HCT116 (cell line): ENCODE measurements around the gene VAV1.

Source experiments
- ATF3 ChIP-seq: IDR thresholded peaks from 2 replicates; pipeline ENCODE4 v1.6.1; 2012
- CTCF ChIP-seq, 3 experiments: fragments of 200-600 bp in 1 of 3; sonication (generic) in 1 of 3; IDR thresholded peaks in 2 of 3; conservative IDR thresholded peaks in 1 of 3; 2 replicates each; pipeline ENCODE4 v1.5.1; 2012 to 2017; ENCODE audit warnings: low read depth in 2 of 3, low read length in 2 of 3, antibody characterized with exemption in 1 of 3, borderline replicate concordance in 1 of 3, control low read depth in 1 of 3, mild to moderate bottlenecking in 1 of 3, mixed read lengths in 1 of 3, mixed run types in 1 of 3, moderate library complexity in 1 of 3; ENCODE audit not compliant: insufficient read depth in 1 of 3
- EGR1 ChIP-seq: IDR thresholded peaks from 2 replicates; pipeline ENCODE4 v1.6.1; 2012; ENCODE audit warnings: low read depth
- ELF1 ChIP-seq: IDR thresholded peaks from 2 replicates; pipeline ENCODE4 v1.6.1; 2012; ENCODE audit warnings: low read depth, borderline replicate concordance
- EZH2 ChIP-seq: fragments of 200-600 bp; sonication (generic); IDR thresholded peaks from 2 replicates; pipeline ENCODE4 v1.6.1; 2017; ENCODE audit warnings: antibody characterized with exemption, mixed run types
- POLR2A ChIP-seq: IDR thresholded peaks from 2 replicates; pipeline ENCODE4 v1.7.0; 2011; ENCODE audit warnings: borderline replicate concordance; ENCODE audit not compliant: insufficient read depth, insufficient read length; ENCODE audit errors: extremely low read depth
- POLR2AphosphoS5 ChIP-seq: IDR thresholded peaks from 2 replicates; pipeline ENCODE4 v1.6.1; 2011; ENCODE audit warnings: mild to moderate bottlenecking, low read depth, low read length, moderate library complexity
- REST ChIP-seq: IDR thresholded peaks from 2 replicates; pipeline ENCODE4 v1.6.1; 2012; ENCODE audit warnings: low read depth
- ZNF274 ChIP-seq: fragments of 200-500 bp; sonication (Bioruptor generic); IDR thresholded peaks from 2 replicates; pipeline ENCODE4 v1.6.1; 2014; ENCODE audit warnings: mild to moderate bottlenecking, low read depth, low read length, inconsistent platforms

GRCh38 chr19:6813659-6814058, 41.2 kb downstream of the VAV1 start:
- no peak for TF ChIP-seq POLR2AphosphoS5
- no peak for TF ChIP-seq CTCF (IDR thresholded peaks at IDR 0.05 in 2 of 3, conservative IDR thresholded peaks at IDR 0.05 in 1 of 3; ENCODE audit: borderline replicate concordance in 1 of 3, insufficient read depth in 1 of 3, low read depth in 2 of 3, low read length in 2 of 3)
- TF ChIP-seq ELF1 = no peak
- no peak for TF ChIP-seq POLR2A
- no peak for TF ChIP-seq ATF3
- TF ChIP-seq REST = no peak
- TF ChIP-seq EGR1 = no peak
- TF ChIP-seq EZH2 = no peak
- no peak for TF ChIP-seq ZNF274
